DOHH2 (cell line): ENCODE results near the gene MDGA2.

ENCODE experiments used
- H3F3A ChIP-seq: fragments of 200-600 bp; sonication (generic), shearing (Covaris generic); 2 replicates; pipeline ENCODE4 v1.6.0; 2016; ENCODE audit warnings: antibody characterized with exemption, mild to moderate bottlenecking; ENCODE audit not compliant: control insufficient read depth, insufficient read depth
- H3K27ac ChIP-seq: fragments of 200-600 bp; sonication (generic); 2 replicates; pipeline ENCODE4 v1.5.1; 2014; ENCODE audit warnings: low read depth, mild to moderate bottlenecking, low read length, moderate library complexity
- H3K27me3 ChIP-seq: fragments of 200-600 bp; sonication (generic); 2 replicates; pipeline ENCODE4 v1.6.1; 2014; ENCODE audit warnings: mild to moderate bottlenecking, low read length, mixed read lengths; ENCODE audit not compliant: control insufficient read depth
- H3K36me3 ChIP-seq: fragments of 200-600 bp; sonication (generic); 2 replicates; pipeline ENCODE4 v1.6.1; 2014; ENCODE audit warnings: mild to moderate bottlenecking, low read length, moderate library complexity, mixed read lengths; ENCODE audit not compliant: control insufficient read depth
- H3K4me1 ChIP-seq: fragments of 200-600 bp; sonication (generic); 2 replicates; pipeline ENCODE4 v1.6.1; 2014; ENCODE audit warnings: mild to moderate bottlenecking, low read length, mixed read lengths; ENCODE audit not compliant: control insufficient read depth
- H3K4me2 ChIP-seq: fragments of 200-600 bp; sonication (generic); 2 replicates; pipeline ENCODE4 v1.6.0; 2014; ENCODE audit warnings: mild to moderate bottlenecking, low read length, moderate library complexity
- H3K4me3 ChIP-seq: fragments of 200-600 bp; sonication (generic); 2 replicates; pipeline ENCODE4 v1.5.1; 2014; ENCODE audit warnings: mild to moderate bottlenecking, low read length, mixed read lengths
- H3K79me2 ChIP-seq: fragments of 200-600 bp; sonication (generic); 2 replicates; pipeline ENCODE4 v1.6.1; 2014; ENCODE audit warnings: mild to moderate bottlenecking, low read length, mixed read lengths; ENCODE audit not compliant: control insufficient read depth
- H3K9me2 ChIP-seq: fragments of 200-600 bp; sonication (generic); replicated peaks from 2 replicates; pipeline ENCODE4 v1.6.1; 2014; ENCODE audit warnings: mild to moderate bottlenecking, low read length, mixed read lengths; ENCODE audit not compliant: control insufficient read depth
- H3K9me3 ChIP-seq: fragments of 200-600 bp; sonication (generic); 2 replicates; pipeline ENCODE4 v1.6.1; 2014; ENCODE audit warnings: antibody characterized with exemption, low read length, mixed read lengths; ENCODE audit not compliant: control insufficient read depth, insufficient read depth
- H4K20me1 ChIP-seq: fragments of 200-600 bp; sonication (generic); 2 replicates; pipeline ENCODE4 v1.6.0; 2014; ENCODE audit warnings: low read depth, mild to moderate bottlenecking, antibody characterized with exemption, low read length, moderate library complexity; ENCODE audit not compliant: control insufficient read depth, insufficient read depth
- EZH2phosphoT487 ChIP-seq: fragments of 200-600 bp; sonication (generic); IDR thresholded peaks from 2 replicates; pipeline ENCODE4 v1.6.1; 2017; ENCODE audit warnings: borderline replicate concordance, mild to moderate bottlenecking, antibody characterized with exemption, low read length, moderate library complexity, mixed read lengths
- TF ChIP-seq, protein P1 (sequence below): fragments of 200-600 bp; sonication (generic); IDR thresholded peaks from one replicate; pipeline ENCODE4 v1.5.1; 2014; ENCODE audit warnings: antibody characterized with exemption, mild to moderate bottlenecking, low read depth, low read length; ENCODE audit not compliant: poor library complexity, severe bottlenecking

Gene MDGA2

DNA sequence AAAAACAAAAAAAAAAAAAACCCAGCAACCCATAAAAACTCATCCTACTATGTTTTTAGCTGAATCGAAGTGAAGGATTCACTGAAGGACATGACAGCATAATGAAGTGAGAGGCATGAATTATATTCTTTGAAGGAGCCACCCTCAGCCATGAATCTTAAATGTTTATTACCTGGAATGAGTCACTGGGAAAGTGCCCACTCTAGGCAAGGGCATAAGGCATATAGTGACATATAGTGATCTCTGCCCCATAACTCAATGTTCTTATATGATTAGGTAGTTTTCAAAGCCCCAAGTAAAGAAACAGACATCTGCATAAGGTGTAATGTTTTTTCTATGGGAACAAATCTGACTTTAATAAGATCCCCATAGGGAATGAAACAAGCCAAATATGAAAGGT lies 79.9 kb downstream of the MDGA2 start:
- no peaks in the 10 kb centered on the region for H3K79me2 ChIP-seq
- no peaks in the 10 kb centered on the region for H3K36me3 ChIP-seq
- no peak overlapping the region for H3K4me2 ChIP-seq
- no peak overlapping the region for H3K4me3 ChIP-seq
- H3K27ac ChIP-seq, result no peak overlapping the region
- no peak for TF ChIP-seq EZH2phosphoT487
- TF ChIP-seq, protein P1, sequence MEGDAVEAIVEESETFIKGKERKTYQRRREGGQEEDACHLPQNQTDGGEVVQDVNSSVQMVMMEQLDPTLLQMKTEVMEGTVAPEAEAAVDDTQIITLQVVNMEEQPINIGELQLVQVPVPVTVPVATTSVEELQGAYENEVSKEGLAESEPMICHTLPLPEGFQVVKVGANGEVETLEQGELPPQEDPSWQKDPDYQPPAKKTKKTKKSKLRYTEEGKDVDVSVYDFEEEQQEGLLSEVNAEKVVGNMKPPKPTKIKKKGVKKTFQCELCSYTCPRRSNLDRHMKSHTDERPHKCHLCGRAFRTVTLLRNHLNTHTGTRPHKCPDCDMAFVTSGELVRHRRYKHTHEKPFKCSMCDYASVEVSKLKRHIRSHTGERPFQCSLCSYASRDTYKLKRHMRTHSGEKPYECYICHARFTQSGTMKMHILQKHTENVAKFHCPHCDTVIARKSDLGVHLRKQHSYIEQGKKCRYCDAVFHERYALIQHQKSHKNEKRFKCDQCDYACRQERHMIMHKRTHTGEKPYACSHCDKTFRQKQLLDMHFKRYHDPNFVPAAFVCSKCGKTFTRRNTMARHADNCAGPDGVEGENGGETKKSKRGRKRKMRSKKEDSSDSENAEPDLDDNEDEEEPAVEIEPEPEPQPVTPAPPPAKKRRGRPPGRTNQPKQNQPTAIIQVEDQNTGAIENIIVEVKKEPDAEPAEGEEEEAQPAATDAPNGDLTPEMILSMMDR, result no peak
- H3K9me3 ChIP-seq, result no peaks in the 10 kb centered on the region
- no peaks in the 10 kb centered on the region for H4K20me1 ChIP-seq
- H3K27me3 ChIP-seq, result no peaks in the 10 kb centered on the region
- no peaks in the 10 kb centered on the region for H3K9me2 ChIP-seq
- H3K4me1 ChIP-seq, result no peaks in the 10 kb centered on the region
- H3F3A ChIP-seq, result no peaks in the 10 kb centered on the region

DNA sequence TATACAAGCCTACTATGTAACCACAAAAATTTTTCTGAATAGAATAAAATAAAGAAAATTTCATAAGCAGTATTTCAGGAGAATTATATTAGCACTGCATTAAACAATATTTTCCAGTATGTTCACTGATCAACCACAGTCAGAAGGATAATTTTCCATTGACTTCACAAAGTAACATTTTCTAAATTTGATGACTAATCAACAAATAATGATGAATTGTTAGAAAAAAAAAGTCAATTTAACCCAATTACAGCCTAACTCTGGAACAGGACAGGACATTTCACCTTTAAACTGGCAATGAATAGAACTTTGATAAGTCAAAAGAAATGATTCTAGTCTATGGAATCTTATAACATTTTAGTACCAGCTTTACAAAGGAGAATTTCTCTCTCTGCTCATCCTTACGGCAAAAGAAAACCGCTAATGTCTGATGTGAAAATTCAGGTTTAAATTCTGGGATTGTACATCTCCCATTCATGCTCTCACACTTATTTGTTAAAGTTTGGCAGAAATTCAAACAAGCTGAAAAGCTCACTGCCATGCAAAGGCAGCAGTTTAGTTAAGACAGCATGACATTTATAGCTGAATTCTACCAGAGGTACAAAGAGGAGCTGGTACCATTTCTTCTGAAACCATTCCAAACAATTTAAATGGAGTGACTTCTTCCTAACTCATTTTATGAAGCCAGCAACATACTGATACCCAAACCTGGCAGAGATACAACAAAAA lies 84.5 kb downstream of the MDGA2 start:
- H3K4me3 ChIP-seq, result no peak overlapping the region
- no peak overlapping the region for H3K27ac ChIP-seq
- H3K36me3 ChIP-seq, result no peaks in the 10 kb centered on the region
- no peaks in the 10 kb centered on the region for H3K9me2 ChIP-seq
- TF ChIP-seq, protein P1, result no peak
- TF ChIP-seq EZH2phosphoT487, result no peak
- no peaks in the 10 kb centered on the region for H4K20me1 ChIP-seq
- no peaks in the 10 kb centered on the region for H3F3A ChIP-seq
- no peaks in the 10 kb centered on the region for H3K4me1 ChIP-seq
- H3K9me3 ChIP-seq, result no peaks in the 10 kb centered on the region
- H3K79me2 ChIP-seq, result no peaks in the 10 kb centered on the region
- no peaks in the 10 kb centered on the region for H3K27me3 ChIP-seq
- no peak overlapping the region for H3K4me2 ChIP-seq

DNA sequence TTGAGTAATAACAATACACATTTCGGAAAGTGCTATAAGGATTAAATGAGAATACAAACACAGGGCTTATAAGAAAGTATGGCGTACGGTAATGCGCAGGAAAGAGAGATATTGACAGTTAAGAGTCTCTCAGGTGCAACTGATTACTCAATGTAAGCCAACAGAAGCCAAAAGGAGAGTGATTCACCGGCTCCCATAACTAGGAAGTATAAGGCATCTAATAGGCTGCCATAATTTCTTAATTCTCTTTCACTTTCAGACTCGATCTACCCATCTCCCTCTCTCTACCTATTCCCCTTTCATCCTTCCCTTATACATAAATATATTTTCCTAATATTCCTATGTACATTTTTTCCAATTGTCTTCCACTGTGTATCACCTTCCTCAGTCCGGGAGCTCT lies 90.0 kb downstream of the MDGA2 start:
- Histone ChIP-seq H3K79me2 (no peaks in the 10 kb centered on the region), H3K4me3 (no peak overlapping the region), H3K27me3 (no peaks in the 10 kb centered on the region), H3K36me3 (no peaks in the 10 kb centered on the region), H3K9me2 (no peaks in the 10 kb centered on the region), H3K4me1 (no peaks in the 10 kb centered on the region), H3F3A (no peaks in the 10 kb centered on the region), H3K4me2 (no peak overlapping the region), H3K27ac (no peak overlapping the region), H3K9me3 (no peaks in the 10 kb centered on the region), H4K20me1 (no peaks in the 10 kb centered on the region)
- TF ChIP-seq, protein P1, result no peak
- no peak for TF ChIP-seq EZH2phosphoT487
